H1 (cell line): Measurements from ENCODE around the gene CDC14B. TPM values are rescaled to one million over a fixed set of nuclear protein-coding genes. Genes with fewer than 3 reads are reported as not detected.

Experiments used
- CTCF ChIA-PET: fragments of 300-600 bp; sonication (Branson Sonifier 250); formaldehyde crosslinking; loops from one replicate; lab custom pipeline; 2021; ENCODE audit not compliant: partially characterized antibody; lab: Charles Lee
- POLR2A ChIA-PET: fragments of 300-600 bp; sonication (Branson Sonifier 250); formaldehyde crosslinking; loops from one replicate; lab custom pipeline; 2021; ENCODE audit warnings: inconsistent platforms; ENCODE audit not compliant: partially characterized antibody; lab: Charles Lee
- DNase-seq, 2 experiments: peaks; one replicate each; pipeline versions ENCODE4 v3.0.0 to v3.0.0-alpha.2; 2010 to 2022; ENCODE audit warnings: low spot score in 2 of 2, low read depth in 1 of 2, mixed read lengths in 1 of 2
- FAIRE-seq: peaks from 2 replicates; lab custom pipeline; 2011; peaks lifted over from hg19 to GRCh38; lab: Jason Lieb, UNC
- H2AFZ ChIP-seq: 2 replicates; pipeline ENCODE4 v1.8.1; 2012; ENCODE audit warnings: low read length, inconsistent platforms
- H2AK5ac ChIP-seq: 2 replicates; pipeline ENCODE4 v1.6.1; 2013; ENCODE audit warnings: low read depth, low read length
- H2BK120ac ChIP-seq: replicated peaks from 2 replicates; pipeline ENCODE3; 2013; ENCODE audit warnings: low read depth, low read length, inconsistent platforms
- H2BK12ac ChIP-seq: 2 replicates; pipeline ENCODE4 v1.6.1; 2013; ENCODE audit warnings: low read depth, low read length
- H2BK15ac ChIP-seq: 2 replicates; pipeline ENCODE4 v1.6.1; 2013; ENCODE audit warnings: low read length
- H2BK20ac ChIP-seq: 2 replicates; pipeline ENCODE4 v1.6.1; 2013; ENCODE audit warnings: low read length
- H2BK5ac ChIP-seq: 2 replicates; pipeline ENCODE4 v1.6.1; 2013; ENCODE audit warnings: low read depth, low read length
- H3K14ac ChIP-seq: 2 replicates; pipeline ENCODE4 v1.6.1; 2013; ENCODE audit warnings: inconsistent platforms; ENCODE audit not compliant: insufficient read length
- H3K18ac ChIP-seq: 2 replicates; pipeline ENCODE4 v1.6.1; 2013; ENCODE audit warnings: low read length; ENCODE audit errors: extremely low read depth
- H3K23ac ChIP-seq: 2 replicates; pipeline ENCODE4 v1.6.1; 2013; ENCODE audit warnings: inconsistent platforms; ENCODE audit not compliant: insufficient read length
- H3K23me2 ChIP-seq: 2 replicates; pipeline ENCODE4 v1.6.1; 2013; ENCODE audit warnings: low read depth, low read length
- H3K27ac ChIP-seq: 2 replicates; pipeline ENCODE4 v1.6.1; 2011; ENCODE audit warnings: low read depth, low read length, inconsistent platforms
- H3K27me3 ChIP-seq, 4 experiments: replicated peaks in 1 of 4; 1 replicate in 1 of 4; 2 replicates in 3 of 4; pipeline versions ENCODE4 v1.6.1 to v1.8.1; 2011 to 2013; ENCODE audit warnings: low read length in 3 of 4, mild to moderate bottlenecking in 3 of 4, inconsistent platforms in 2 of 4, mixed read lengths in 2 of 4, moderate library complexity in 1 of 4; ENCODE audit not compliant: control insufficient read depth in 3 of 4, insufficient read depth in 3 of 4; ENCODE audit errors: extremely low read depth in 1 of 4
- H3K36me3 ChIP-seq, 4 experiments: 2 replicates each; pipeline versions ENCODE4 v1.6.1 to v1.8.1; 2011 to 2013; ENCODE audit warnings: mild to moderate bottlenecking in 4 of 4, low read length in 3 of 4, moderate library complexity in 2 of 4, control low read depth in 1 of 4, inconsistent platforms in 1 of 4; ENCODE audit not compliant: insufficient read depth in 4 of 4, control insufficient read depth in 2 of 4
- H3K4ac ChIP-seq: replicated peaks from 2 replicates; pipeline ENCODE3; 2013; ENCODE audit warnings: low read length, low read depth, mixed read lengths, inconsistent platforms; ENCODE audit not compliant: insufficient read length
- H3K4me1 ChIP-seq, 4 experiments: replicated peaks in 1 of 4; 1 replicate in 1 of 4; 2 replicates in 3 of 4; pipeline versions ENCODE4 v1.6.1 to v1.8.1; 2011 to 2013; ENCODE audit warnings: low read length in 3 of 4, inconsistent platforms in 2 of 4, mixed read lengths in 1 of 4; ENCODE audit not compliant: insufficient read depth in 4 of 4, control insufficient read depth in 3 of 4
- H3K4me2 ChIP-seq, 2 experiments: 2 replicates each; pipeline versions ENCODE4 v1.6.1 to v1.8.1; 2011 to 2013; ENCODE audit warnings: low read depth in 2 of 2, low read length in 2 of 2, control low read depth in 1 of 2, inconsistent platforms in 1 of 2, mild to moderate bottlenecking in 1 of 2; ENCODE audit not compliant: insufficient read depth in 1 of 2
- H3K4me3 ChIP-seq, 4 experiments: fragments of 200-600, 300-600 bp in 1 of 4; sonication (generic), shearing (Covaris generic), sonication (Bioruptor Twin) in 1 of 4; 2 replicates each; pipeline versions ENCODE4 v1.5.1 to v1.8.1; 2011 to 2016; ENCODE audit warnings: low read length in 4 of 4, low read depth in 3 of 4, control low read depth in 2 of 4, inconsistent platforms in 2 of 4, mild to moderate bottlenecking in 2 of 4, mixed read lengths in 1 of 4, moderate library complexity in 1 of 4; ENCODE audit not compliant: insufficient read depth in 2 of 4; ENCODE audit errors: extremely low read depth in 1 of 4
- H3K56ac ChIP-seq: replicated peaks from 2 replicates; pipeline ENCODE3; 2013; ENCODE audit warnings: low read depth, mild to moderate bottlenecking, mixed read lengths, low read length, inconsistent platforms; ENCODE audit not compliant: insufficient read length
- H3K79me1 ChIP-seq: 2 replicates; pipeline ENCODE4 v1.6.1; 2013; ENCODE audit warnings: low read depth, low read length, control low read depth
- H3K79me2 ChIP-seq, 2 experiments: 2 replicates each; pipeline versions ENCODE4 v1.6.1 to v1.8.1; 2012 to 2013; ENCODE audit warnings: low read length in 2 of 2, mild to moderate bottlenecking in 2 of 2, inconsistent platforms in 1 of 2; ENCODE audit not compliant: insufficient read depth in 2 of 2, control insufficient read depth in 1 of 2
- H3K9ac ChIP-seq, 4 experiments: replicated peaks in 1 of 4; 1 replicate in 1 of 4; 2 replicates in 3 of 4; pipeline versions ENCODE4 v1.6.1 to v1.8.1; 2011 to 2013; ENCODE audit warnings: low read depth in 3 of 4, low read length in 3 of 4, control low read depth in 2 of 4, mild to moderate bottlenecking in 2 of 4, moderate library complexity in 2 of 4, inconsistent platforms in 1 of 4; ENCODE audit errors: extremely low read depth in 1 of 4
- H3K9me3 ChIP-seq, 2 experiments: 2 replicates each; pipeline versions ENCODE4 v1.6.1 to v1.8.1; 2012 to 2013; ENCODE audit warnings: mild to moderate bottlenecking in 2 of 2, moderate library complexity in 2 of 2, control low read depth in 1 of 2, inconsistent platforms in 1 of 2, low read depth in 1 of 2, low read length in 1 of 2, mixed read lengths in 1 of 2; ENCODE audit not compliant: insufficient read depth in 2 of 2
- H4K20me1 ChIP-seq, 2 experiments: replicated peaks in 1 of 2; 2 replicates each; pipeline versions ENCODE3 to v1.8.1; 2011 to 2013; ENCODE audit warnings: inconsistent platforms in 2 of 2, low read length in 2 of 2, mild to moderate bottlenecking in 1 of 2; ENCODE audit not compliant: insufficient read depth in 2 of 2, control insufficient read depth in 1 of 2
- H4K5ac ChIP-seq: 2 replicates; pipeline ENCODE4 v1.6.1; 2013; ENCODE audit warnings: low read length, low read depth, mixed read lengths, inconsistent platforms; ENCODE audit not compliant: insufficient read length
- H4K8ac ChIP-seq: 2 replicates; pipeline ENCODE4 v1.8.0; 2013; ENCODE audit warnings: mild to moderate bottlenecking, moderate library complexity, low read length, inconsistent platforms; ENCODE audit not compliant: insufficient read depth; ENCODE audit errors: extremely low read depth
- H4K91ac ChIP-seq: replicated peaks from 2 replicates; pipeline ENCODE3; 2013; ENCODE audit warnings: low read length, mixed read lengths, inconsistent platforms; ENCODE audit not compliant: insufficient read length
- CTBP2 ChIP-seq: IDR thresholded peaks from 2 replicates; pipeline ENCODE4 v1.7.0; 2011; ENCODE audit warnings: borderline replicate concordance, mild to moderate bottlenecking, moderate library complexity, mixed read lengths, low read length; ENCODE audit not compliant: insufficient read depth, insufficient read length
- E2F6 ChIP-seq: IDR thresholded peaks from 2 replicates; pipeline ENCODE4 v1.6.1; 2012; ENCODE audit warnings: inconsistent platforms
- EGR1 ChIP-seq: IDR thresholded peaks from 2 replicates; pipeline ENCODE4 v1.6.1; 2011; ENCODE audit warnings: low read depth, low read length, borderline replicate concordance
- EZH2 ChIP-seq: fragments of 200-600 bp; sonication (generic); IDR thresholded peaks from 2 replicates; pipeline ENCODE4 v1.7.1; 2012; ENCODE audit warnings: low read depth, mild to moderate bottlenecking, moderate library complexity, low read length, inconsistent platforms; ENCODE audit not compliant: severe bottlenecking
- FOSL1 ChIP-seq: IDR thresholded peaks from 2 replicates; pipeline ENCODE4 v1.6.1; 2011; ENCODE audit warnings: mild to moderate bottlenecking, low read depth, low read length, moderate library complexity; ENCODE audit not compliant: insufficient read depth
- RFX5 ChIP-seq: IDR thresholded peaks from 2 replicates; pipeline ENCODE4 v1.6.1; 2011; ENCODE audit warnings: low read depth, low read length, improper control_type of control experiment, borderline replicate concordance
- RXRA ChIP-seq: IDR thresholded peaks from 2 replicates; pipeline ENCODE4 v1.6.1; 2011; ENCODE audit warnings: low read depth, mild to moderate bottlenecking, low read length, moderate library complexity; ENCODE audit not compliant: insufficient read depth
- SIN3A ChIP-seq, 2 experiments: IDR thresholded peaks in 1 of 2; conservative IDR thresholded peaks in 1 of 2; 2 replicates each; pipeline ENCODE4 v1.6.1; 2011 to 2012; ENCODE audit warnings: low read length in 2 of 2, improper control_type of control experiment in 1 of 2, low read depth in 1 of 2, mild to moderate bottlenecking in 1 of 2
- WGBS, 2 experiments: shearing (Covaris generic) in 1 of 2; methylation state at CpG; one replicate each; pipeline versions ENCODE4 v1.1.6 to v1.1.7; 2013 to 2015; ENCODE audit warnings: low lambda C conversion rate in 2 of 2, mixed read lengths in 2 of 2, inconsistent platforms in 1 of 2, low coverage in 1 of 2, missing lambda C conversion rate in 1 of 2; ENCODE audit not compliant: insufficient replicate concordance in 2 of 2, insufficient coverage in 1 of 2, insufficient read length in 1 of 2; ENCODE audit errors: extremely low coverage in 1 of 2, missing lambda C conversion rate in 1 of 2; 5-methylcytosine and 5-hydroxymethylcytosine counted together
- polyA plus RNA-seq, 7 experiments: library from polyadenylated mRNA; depleted of rRNA in 3 of 7; stranded (reverse) in 5 of 7; unstranded in 2 of 7; fragments of >200 nt in 5 of 7; fragments of 200-250 nt in 2 of 7; gene quantifications; 1 replicate in 5 of 7; 2 replicates in 1 of 7; 4 replicates in 1 of 7; pipeline versions ENCODE4 v1.2.1 to v1.2.3, GENCODE V29; 2011 to 2013; ENCODE audit warnings: missing spikeins in 2 of 7, mixed read lengths in 2 of 7
- total RNA-seq: library from RNA; stranded (reverse); fragmentation: NEBNext Ultra II Directional; extraction: Animal tissue kit (Norgen Biotek cat#: 25700); gene quantifications from 2 replicates; pipeline ENCODE4 v1.2.1, GENCODE V29; 2021

Gene CDC14B
- total and polyA plus RNA-seq, 2 of the 8 experiments (the other 6 are each of a cell fraction or from before 2014, with no cell fraction given) = 17.2 to 44.6 TPM

GRCh38 chr9:96554801-96555566 is 64.7 kb downstream of the CDC14B start:
- no peak overlapping the region for H2BK20ac ChIP-seq
- TF ChIP-seq RFX5 (no peak), CTBP2 (no peak), RXRA (no peak), SIN3A (conservative IDR thresholded peaks at IDR 0.05 in 1 of 2, IDR thresholded peaks at IDR 0.05 in 1 of 2; ENCODE audit: low read depth in 1 of 2, low read length in 2 of 2) (no peak), FOSL1 (no peak), E2F6 (no peak), EGR1 (no peak), EZH2 (no peak)

More at GRCh38 chr9:96554801-96555566, 64.7 kb downstream of the CDC14B start:
- FAIRE-seq (no peak), DNase-seq (no peak)
- no peaks in the 10 kb centered on the region for H3K79me2 ChIP-seq
- H2BK120ac ChIP-seq = no peak overlapping the region
- no peaks in the 10 kb centered on the region for H3K23me2 ChIP-seq
- no peak overlapping the region for H2BK5ac ChIP-seq
- H3K27me3 ChIP-seq = no peaks in the 10 kb centered on the region
- H3K27ac ChIP-seq = no peak overlapping the region
- 0 out of 8 replicates have a peak, but pooled peaks cover 0 to 2% (median 0%) of the 10 kb centered on the region in 4 experiments for H3K36me3 ChIP-seq
- peaks cover 2 to 7% of the 10 kb centered on the region in 2 experiments for H4K20me1 ChIP-seq
- no peak overlapping the region; the same call in 1 of the 2 replicates for H4K8ac ChIP-seq
- no peak overlapping the region for H4K91ac ChIP-seq
- 86% methylated on average over 10 of the region's 10 CpGs; no CpG with 5 or more reads in 1 of the 2 experiments for WGBS, 2 experiments
- H3K56ac ChIP-seq = no peak overlapping the region
- no peak overlapping the region for H3K4me3 ChIP-seq
- H3K79me1 ChIP-seq = peaks cover 3% of the 10 kb centered on the region; the same call in 1 of the 2 replicates
- H3K23ac ChIP-seq = no peak overlapping the region
- H3K9me3 ChIP-seq = no peaks in the 10 kb centered on the region
- no peak overlapping the region for H3K18ac ChIP-seq
- CTCF ChIA-PET = interaction anchor here (0.6 to 1.8 kb wide), 2 partner anchors 11 to 95 kb away, joined by 3 read pairs; no protein-coding TSS in a partner anchor
- no peak overlapping the region for H2BK15ac ChIP-seq
- H2AFZ ChIP-seq = no peak overlapping the region
- peaks cover 2 to 8% (median 4%) of the 10 kb centered on the region in 4 experiments; a peak in 4 of 7 replicates for H3K4me1 ChIP-seq
- no peak overlapping the region for H3K9ac ChIP-seq
- H3K4ac ChIP-seq = no peak overlapping the region
- no peak overlapping the region for H2BK12ac ChIP-seq
- no peak overlapping the region for H3K14ac ChIP-seq
- no peak overlapping the region for H4K5ac ChIP-seq
- H3K4me2 ChIP-seq = no peak overlapping the region
- H2AK5ac ChIP-seq = no peak overlapping the region
- POLR2A ChIA-PET = interaction anchor here (1.6 kb wide), 1 partner anchor 12 kb away, joined by 3 read pairs; no protein-coding TSS in a partner anchor
